Adrenal gland (tissue), 12 donors: ENCODE data around the gene COX4I2. TPM values are rescaled to one million over a fixed set of nuclear protein-coding genes. Genes with fewer than 3 reads are reported as not detected.
A peak's percentile ranks its signal among the peaks of the same experiment; 100 is the strongest.

Source experiments
- DNase-seq, 7 donors: peaks; one replicate each; pipeline ENCODE4 v3.0.0-alpha.2; 2019 to 2020
- H3K27ac ChIP-seq, 5 donors: fragments of 200-600 bp; sonication (generic) in 4 of 5; 1 replicate in 3 of 5; 2 replicates in 2 of 5; pipeline versions ENCODE4 v1.5.1 to v1.8.0; 2016 to 2020; ENCODE audit warnings: mild to moderate bottlenecking in 1 of 5
- H3K27me3 ChIP-seq: fragments of 200-600 bp; 2 replicates; pipeline ENCODE4 v1.8.0; 2021
- H3K36me3 ChIP-seq, 2 donors: fragments of 200-600 bp; replicated peaks in 1 of 2; 1 replicate in 1 of 2; 2 replicates in 1 of 2; pipeline versions ENCODE4 v1.5.1 to v1.8.0; 2018 to 2022
- H3K4me1 ChIP-seq, 2 donors: fragments of 200-600 bp; replicated peaks in 1 of 2; 1 replicate in 1 of 2; 2 replicates in 1 of 2; pipeline versions ENCODE4 v1.5.1 to v1.8.0; 2018 to 2021
- H3K4me3 ChIP-seq, 4 donors: fragments of 200-600 bp; sonication (generic) in 3 of 4; one replicate each; pipeline ENCODE4 v1.5.1; 2016 to 2018
- H3K9me3 ChIP-seq, 3 donors: fragments of 200-600 bp; sonication (generic) in 1 of 3; replicated peaks in 1 of 3; 1 replicate in 2 of 3; 2 replicates in 1 of 3; pipeline versions ENCODE4 v1.5.1 to v1.8.0; 2016 to 2021
- POLR2A ChIP-seq, 2 donors: fragments of 450-650 bp; IDR thresholded peaks; one replicate each; pipeline ENCODE4 v1.6.1; 2017; ENCODE audit warnings: antibody characterized with exemption in 2 of 2, mild to moderate bottlenecking in 2 of 2, moderate library complexity in 1 of 2
- WGBS, 4 donors: extraction: QIAGEN DNeasy Blood & Tissue Kit in 2 of 4; methylation state at CpG; one replicate each; pipeline versions ENCODE4 v1.1.5 to v1.1.7; 2013 to 2017; 5-methylcytosine and 5-hydroxymethylcytosine counted together
- intact Hi-C, 2 donors: fragments of 100-400 bp; cut with DNase I; formaldehyde crosslinking; loops; one replicate each; pipeline versions ENCODE4 v1.14.1 to v1.15.0; 2022 to 2023
- polyA plus RNA-seq, 3 donors: library from polyadenylated mRNA; stranded (reverse); fragments of 200-250 nt in 2 of 3; fragments of 350-450 nt in 1 of 3; fragmentation: Illumina TruSeq in 1 of 3; extraction: RNeasy Lipid Tissue Mini Kit (QIAGEN cat#74804) in 1 of 3; gene quantifications; one replicate each; pipeline ENCODE4 v1.2.3, GENCODE V29; 2013 to 2014
- total RNA-seq, 9 donors: library from RNA; depleted of rRNA in 4 of 9; stranded (reverse); fragments of >200 nt in 4 of 9; fragments of 120-200 nt in 1 of 9; fragmentation: NEBNext Ultra II Directional in 1 of 9; extraction: Animal tissue kit (Norgen Biotek cat#: 25700) in 1 of 9; gene quantifications; one replicate each; pipeline versions ENCODE4 v1.1.0 to v1.2.4, GENCODE V29; 2013 to 2023
- TF ChIP-seq, protein P1 (sequence below), 6 experiments: fragments of 450-650 bp in 4 of 6; fragments of 200-600 bp in 2 of 6; sonication (generic) in 1 of 6; IDR thresholded peaks; 1 replicate in 5 of 6; 2 replicates in 1 of 6; pipeline versions ENCODE4 v1.5.1 to v1.8.0; 2016 to 2021; ENCODE audit warnings: antibody characterized with exemption in 6 of 6, mild to moderate bottlenecking in 2 of 6, moderate library complexity in 1 of 6
- donor health status: healthy with polysubstance abuse.
- donor health status: Bipolar disorder and iron deficiency.
- donor health status: DM: yes; HTN: yes; CAD: no.
- donor health status: DM: no; HTN: no; CAD: no.
- donor health status: DM: no; HTN: no; CAD: no.
- donor health status: DM: yes; HTN: yes; CAD: no.

The COX4I2 gene
- total and polyA plus RNA-seq, 12 donors: 0.26 to 12.9 (median 2.2) TPM; not detected in 8

DNA sequence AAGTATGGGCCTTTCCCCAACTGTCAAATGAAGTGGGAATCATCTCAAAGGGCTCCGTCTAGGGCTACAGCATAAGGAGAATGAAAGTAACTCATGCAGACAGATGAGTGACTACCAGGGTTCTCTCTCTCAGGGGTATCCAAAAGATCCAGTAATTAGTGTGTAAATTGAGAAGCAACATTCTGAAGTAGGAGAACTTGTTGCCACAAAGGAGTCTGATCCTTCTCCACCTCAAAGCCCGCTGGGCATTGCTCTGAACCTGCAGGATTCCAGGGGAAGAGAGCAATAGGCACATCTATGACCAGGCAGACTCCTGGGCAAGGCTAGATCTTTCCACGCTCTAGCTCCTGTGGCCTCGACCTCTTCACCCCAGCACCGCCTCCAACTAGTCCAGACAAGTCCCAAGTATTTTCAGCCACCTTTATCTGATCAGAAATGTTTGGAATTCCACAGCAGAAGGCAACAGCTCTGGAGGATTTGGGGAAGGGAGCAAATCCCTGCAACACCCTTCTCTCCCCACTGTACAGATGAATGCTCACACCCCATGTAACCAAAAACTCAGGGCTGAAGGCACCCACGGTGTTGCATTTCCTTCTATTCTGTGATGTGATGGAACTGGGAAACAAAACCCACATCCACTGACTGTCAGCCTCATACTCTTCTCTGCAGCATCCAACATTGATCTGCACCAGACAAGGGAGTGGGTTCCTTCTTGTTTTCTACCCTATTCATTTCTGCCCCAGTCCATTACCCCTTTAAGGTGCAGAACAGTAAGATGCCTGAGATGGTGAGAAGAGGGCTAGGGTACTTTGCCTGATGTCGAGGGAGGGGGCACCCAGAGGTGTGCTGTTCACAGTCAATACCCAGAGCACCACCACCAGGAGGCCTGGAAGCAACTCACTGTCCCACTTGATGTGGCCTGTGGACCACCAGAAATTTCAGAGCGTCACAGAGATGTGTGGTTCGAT lies 41.0 kb downstream of the COX4I2 start:
- H3K4me3 ChIP-seq: no peak overlapping the region
- no peaks in the 10 kb centered on the region for H3K27me3 ChIP-seq
- 54 to 68% (median 61%) methylated on average over 6 to 9 of the region's 9 CpGs for WGBS, 4 donors
- H3K9me3 ChIP-seq: no peaks in the 10 kb centered on the region
- DNase-seq: peak; percentile 50 to 87 (median 77)
- H3K27ac ChIP-seq: peak overlapping the region in 4 of 5 donors; percentile 27 to 85 (median 68)
- TF ChIP-seq, protein P1, sequence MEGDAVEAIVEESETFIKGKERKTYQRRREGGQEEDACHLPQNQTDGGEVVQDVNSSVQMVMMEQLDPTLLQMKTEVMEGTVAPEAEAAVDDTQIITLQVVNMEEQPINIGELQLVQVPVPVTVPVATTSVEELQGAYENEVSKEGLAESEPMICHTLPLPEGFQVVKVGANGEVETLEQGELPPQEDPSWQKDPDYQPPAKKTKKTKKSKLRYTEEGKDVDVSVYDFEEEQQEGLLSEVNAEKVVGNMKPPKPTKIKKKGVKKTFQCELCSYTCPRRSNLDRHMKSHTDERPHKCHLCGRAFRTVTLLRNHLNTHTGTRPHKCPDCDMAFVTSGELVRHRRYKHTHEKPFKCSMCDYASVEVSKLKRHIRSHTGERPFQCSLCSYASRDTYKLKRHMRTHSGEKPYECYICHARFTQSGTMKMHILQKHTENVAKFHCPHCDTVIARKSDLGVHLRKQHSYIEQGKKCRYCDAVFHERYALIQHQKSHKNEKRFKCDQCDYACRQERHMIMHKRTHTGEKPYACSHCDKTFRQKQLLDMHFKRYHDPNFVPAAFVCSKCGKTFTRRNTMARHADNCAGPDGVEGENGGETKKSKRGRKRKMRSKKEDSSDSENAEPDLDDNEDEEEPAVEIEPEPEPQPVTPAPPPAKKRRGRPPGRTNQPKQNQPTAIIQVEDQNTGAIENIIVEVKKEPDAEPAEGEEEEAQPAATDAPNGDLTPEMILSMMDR (IDR thresholded peaks at IDR 0.05): no peak
- TF ChIP-seq POLR2A (IDR thresholded peaks at IDR 0.05): peak in 1 of 2 donors; percentile 21
- H3K36me3 ChIP-seq: no peaks in the 10 kb centered on the region
- intact Hi-C loops: no loop called here
- peaks cover 50 to 92% of the 10 kb centered on the region in 2 donors for H3K4me1 ChIP-seq

DNA sequence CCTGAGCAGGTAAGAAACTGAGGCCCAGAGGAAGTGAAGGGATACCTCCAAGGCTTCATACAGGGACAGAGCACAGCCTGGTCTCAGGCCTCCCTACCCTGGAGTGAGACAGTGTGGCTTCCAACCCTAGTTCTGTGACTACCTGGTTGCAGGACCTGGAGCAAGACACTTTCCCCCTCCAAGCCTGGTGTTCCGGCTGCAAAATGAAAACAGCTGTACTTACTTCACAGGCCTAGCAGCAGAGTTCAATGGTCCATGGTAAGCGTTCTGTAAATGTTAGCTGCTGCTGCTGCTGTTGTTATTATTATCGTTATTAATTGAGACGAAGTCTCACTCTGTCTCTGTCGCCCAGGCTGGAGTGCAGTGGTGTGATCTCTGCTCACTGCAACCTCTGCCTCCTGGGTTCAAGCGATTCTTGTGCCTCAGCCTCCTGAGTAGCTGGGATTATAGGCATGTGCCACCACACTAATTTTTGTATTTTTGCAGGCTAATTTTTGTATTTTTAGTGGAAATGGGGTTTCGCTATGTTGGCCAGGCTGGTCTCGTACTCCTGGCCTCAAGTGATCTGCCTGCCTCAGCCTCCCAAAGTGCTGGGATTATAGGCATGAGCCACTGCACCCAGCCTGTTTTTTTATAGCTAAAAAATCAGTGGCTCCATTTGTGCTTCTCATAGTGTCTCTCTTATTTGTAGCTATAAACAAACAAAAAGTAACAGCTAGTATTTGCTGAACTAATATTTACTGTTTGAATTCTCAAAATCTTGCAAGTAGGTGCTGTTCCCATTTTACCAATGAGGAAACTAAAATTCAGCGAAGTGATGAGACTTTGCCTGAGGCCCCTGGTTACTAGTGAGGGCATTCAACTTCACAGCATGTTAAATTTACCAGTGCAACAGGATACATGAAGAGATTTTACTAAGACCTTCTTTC lies 41.9 kb downstream of the COX4I2 start:
- no peaks in the 10 kb centered on the region for H3K9me3 ChIP-seq
- intact Hi-C loops: no loop called here
- no peak for TF ChIP-seq POLR2A (IDR thresholded peaks at IDR 0.05)
- TF ChIP-seq, protein P1 (IDR thresholded peaks at IDR 0.05): no peak
- no peak for DNase-seq
- H3K27me3 ChIP-seq: no peaks in the 10 kb centered on the region
- no peaks in the 10 kb centered on the region for H3K36me3 ChIP-seq
- WGBS, 4 donors: 77 to 87% (median 86%) methylated on average over 9 of the region's 9 CpGs
- H3K4me3 ChIP-seq: no peak overlapping the region
- H3K27ac ChIP-seq: peak overlapping the region in 4 of 5 donors; percentile 10 to 85 (median 48)
- H3K4me1 ChIP-seq: peaks cover 45 to 83% of the 10 kb centered on the region in 2 donors

DNA sequence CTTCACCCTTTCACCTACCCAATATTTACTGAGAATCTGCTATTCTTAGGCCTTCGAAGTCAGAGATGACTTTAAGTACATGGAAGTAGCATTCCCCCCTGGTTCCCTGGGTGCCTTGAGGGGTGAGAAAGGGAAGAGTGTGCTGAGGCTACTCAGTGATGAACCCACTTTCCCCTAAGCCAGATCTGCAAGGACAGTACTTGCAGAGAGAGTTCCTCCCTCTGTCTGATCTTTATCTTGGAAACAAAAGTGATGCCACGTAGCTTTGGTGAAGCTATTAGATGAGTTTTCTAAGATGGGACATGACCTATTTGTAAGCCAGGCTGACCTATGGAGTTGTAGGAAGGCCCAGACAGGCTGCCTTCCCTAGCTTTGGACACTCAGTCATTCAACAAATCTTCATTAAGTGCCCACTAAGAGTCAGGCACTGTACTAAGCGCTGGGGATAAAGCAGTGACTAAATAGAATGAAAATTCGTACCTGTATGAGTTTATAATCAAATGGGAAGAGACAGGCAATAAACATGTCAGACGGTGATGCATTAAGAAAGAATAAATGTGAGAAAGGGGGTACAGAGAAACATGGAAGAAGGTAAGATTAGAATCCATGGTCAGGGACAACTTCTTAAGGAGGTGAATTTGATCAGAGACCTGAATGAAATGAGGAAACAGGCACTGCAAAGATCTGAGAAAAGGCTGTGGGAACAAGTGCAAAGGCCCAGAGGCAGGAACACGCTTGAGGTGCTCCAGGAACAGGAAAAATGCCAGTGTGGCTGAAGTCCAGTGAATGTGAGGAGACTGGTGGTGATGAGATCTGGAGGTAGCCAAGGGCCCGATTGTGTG lies 42.8 kb downstream of the COX4I2 start:
- Histone ChIP-seq H3K4me1 (peaks cover 36 to 74% of the 10 kb centered on the region in 2 donors), H3K36me3 (no peaks in the 10 kb centered on the region), H3K4me3 (no peak overlapping the region), H3K27ac (peak overlapping the region in 3 of 5 donors; percentile 7 to 60 (median 43)), H3K9me3 (no peaks in the 10 kb centered on the region), H3K27me3 (no peaks in the 10 kb centered on the region)
- 69 to 76% (median 75%) methylated on average over 7 of the region's 7 CpGs for WGBS, 4 donors
- DNase-seq: no peak
- intact Hi-C loops: no loop called here
- TF ChIP-seq, protein P1 (IDR thresholded peaks at IDR 0.05): no peak
- TF ChIP-seq POLR2A (IDR thresholded peaks at IDR 0.05): no peak
